ENCODE measurements around the gene ATAD1. TPM values are rescaled to one million over a fixed set of nuclear protein-coding genes. Genes with fewer than 3 reads are reported as not detected.
"Not testable (repeated sequence)": the region's sequence is repeated elsewhere in the genome, so short reads cannot be mapped to it uniquely, and the experiment has no call there.

ATAD1 gene
- total RNA-seq, 2 experiments from 2014 or later: 39.4 to 42.8 TPM

DNA sequence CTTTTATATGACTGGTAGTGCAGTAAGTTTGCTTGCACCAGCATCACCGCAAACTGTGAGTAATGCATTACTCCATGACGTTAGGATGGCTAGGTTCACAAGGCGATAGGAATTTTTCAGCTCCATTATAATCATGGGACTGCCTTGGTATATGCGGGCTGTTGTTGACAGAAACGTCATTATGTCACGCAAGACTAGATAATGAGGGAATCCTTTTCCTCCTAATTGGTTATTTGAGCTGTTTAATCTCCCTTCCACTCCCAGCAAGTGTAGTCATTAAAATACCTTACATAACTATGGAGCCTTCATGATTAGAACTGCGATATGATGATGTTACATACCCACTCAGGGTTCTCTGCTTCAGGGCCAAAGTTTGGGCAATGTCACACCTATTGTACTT is 28.0 kb upstream of the ATAD1 start:
- Mint-ChIP-seq H3K9me3 (no peaks in the 10 kb centered on the region), H3K27ac (no peak overlapping the region), H3K27me3 (no peaks in the 10 kb centered on the region), H3K36me3 (no peaks in the 10 kb centered on the region), H3K4me1 (ENCODE audit: low read depth) (peaks cover 3% of the 10 kb centered on the region), H3K4me3 (no peak overlapping the region)
- CTCF ChIA-PET: interaction anchor here (1.0 to 2.0 kb wide), 3 partner anchors 16 to 707 kb away, joined by 3 to 7 read pairs (median 3); no protein-coding TSS in a partner anchor
- POLR2A ChIA-PET: no interaction called here
- intact Hi-C loops (cut with micrococcal nuclease): no loop called here
- no peak for DNase-seq

DNA sequence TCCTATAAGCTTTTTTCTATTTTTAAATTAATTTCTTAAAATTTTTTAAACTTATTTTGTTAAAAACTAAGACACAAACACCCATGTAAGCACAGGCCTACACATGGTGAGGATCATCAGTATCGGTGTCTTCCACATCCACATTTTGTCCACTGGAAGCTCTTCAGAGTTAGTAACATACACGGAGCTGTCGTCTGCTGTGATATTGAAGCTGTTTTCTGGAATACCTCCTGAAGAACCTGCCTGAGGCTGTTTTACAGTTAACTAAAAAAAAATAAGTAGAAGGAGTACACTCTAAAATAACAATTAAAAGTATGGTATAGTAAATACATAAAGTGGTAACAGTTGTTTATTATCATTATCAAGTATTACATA is 27.6 kb upstream of the ATAD1 start:
- ChIA-PET POLR2A (interaction anchor here (0.6 kb wide), 1 partner anchor 244 kb away, joined by 3 read pairs; no protein-coding TSS in a partner anchor), CTCF (interaction anchor here (1.0 to 2.0 kb wide), 3 partner anchors 17 to 707 kb away, joined by 3 to 7 read pairs (median 3); no protein-coding TSS in a partner anchor)
- Mint-ChIP-seq H3K9me3 (no peaks in the 10 kb centered on the region), H3K4me1 (ENCODE audit: low read depth) (no peaks in the 10 kb centered on the region), H3K27me3 (no peaks in the 10 kb centered on the region), H3K36me3 (no peaks in the 10 kb centered on the region), H3K4me3 (no peak overlapping the region), H3K27ac (no peak overlapping the region)
- DNase-seq: no peak
- intact Hi-C loops (cut with micrococcal nuclease): no loop called here

DNA sequence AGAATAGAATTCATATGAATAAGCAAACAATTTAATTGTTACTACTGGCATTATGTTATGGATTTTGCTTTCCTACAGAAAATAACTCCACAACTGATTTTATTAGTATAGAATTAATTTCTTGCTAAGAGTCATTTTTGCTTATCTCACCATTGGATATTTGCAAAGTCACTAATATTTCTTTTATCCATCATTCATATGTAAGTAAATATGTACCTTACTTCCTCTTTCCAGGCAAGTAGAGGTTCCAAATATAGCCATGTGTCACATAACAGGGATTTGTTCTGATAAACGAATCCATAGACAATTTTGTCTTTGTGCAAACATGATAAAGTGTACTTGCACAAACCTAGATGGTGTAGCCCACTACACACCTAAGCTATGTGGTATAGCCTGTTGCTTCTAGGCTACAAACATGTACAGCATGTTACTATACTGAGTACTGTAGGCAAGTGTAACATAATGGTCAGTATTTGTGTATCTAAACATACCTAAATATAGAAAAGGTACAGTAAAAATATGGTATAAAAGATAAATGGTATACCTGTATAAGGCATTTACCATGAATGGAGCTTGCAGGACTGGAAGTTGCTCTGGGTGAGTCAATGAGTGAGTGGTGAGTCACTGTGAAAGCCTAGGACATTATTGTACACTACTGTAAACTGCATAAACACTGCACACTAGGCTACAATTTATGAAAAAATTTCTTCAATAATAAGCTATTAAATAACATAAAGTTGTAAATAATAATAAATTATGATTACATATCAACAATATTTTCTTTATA is 27.0 kb upstream of the ATAD1 start:
- ChIA-PET CTCF (interaction anchor here (1.5 to 2.0 kb wide), 2 partner anchors 17 to 543 kb away, joined by 3 to 7 read pairs; no protein-coding TSS in a partner anchor), POLR2A (interaction anchor here (0.6 kb wide), 1 partner anchor 244 kb away, joined by 3 read pairs; no protein-coding TSS in a partner anchor)
- no peak for DNase-seq
- no peaks in the 10 kb centered on the region for H3K9me3 Mint-ChIP-seq
- H3K27ac Mint-ChIP-seq: no peak overlapping the region
- H3K4me1 Mint-ChIP-seq (ENCODE audit: low read depth): no peaks in the 10 kb centered on the region
- H3K36me3 Mint-ChIP-seq: no peaks in the 10 kb centered on the region
- H3K27me3 Mint-ChIP-seq: no peaks in the 10 kb centered on the region
- intact Hi-C loops (cut with micrococcal nuclease): no loop called here
- no peak overlapping the region for H3K4me3 Mint-ChIP-seq

DNA sequence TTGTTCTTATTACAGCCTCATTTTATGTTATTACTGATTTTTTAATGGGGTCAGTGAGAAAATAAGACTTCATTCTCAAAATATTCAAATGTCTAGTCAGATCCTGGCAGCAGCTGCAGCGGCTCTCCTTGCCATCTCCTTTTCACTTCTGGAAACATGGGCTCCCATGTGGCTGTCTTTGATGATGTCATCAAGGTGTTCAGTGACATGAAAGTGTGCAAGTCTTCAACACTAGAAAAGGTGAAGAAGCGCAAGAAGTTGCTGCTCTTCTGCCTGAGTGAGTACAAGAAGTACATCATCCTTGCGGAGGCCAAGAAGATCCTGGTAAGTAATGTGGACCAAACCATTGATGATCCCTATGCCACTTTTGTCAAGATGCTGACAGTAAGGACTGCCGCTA is 25.7 kb upstream of the ATAD1 start:
- no peak overlapping the region for H3K4me3 Mint-ChIP-seq
- no peaks in the 10 kb centered on the region for H3K9me3 Mint-ChIP-seq
- H3K4me1 Mint-ChIP-seq (ENCODE audit: low read depth): no peaks in the 10 kb centered on the region
- ChIA-PET CTCF (no interaction called here), POLR2A (no interaction called here)
- H3K36me3 Mint-ChIP-seq: no peaks in the 10 kb centered on the region
- no peaks in the 10 kb centered on the region for H3K27me3 Mint-ChIP-seq
- intact Hi-C loops (cut with micrococcal nuclease): no loop called here
- DNase-seq: no peak
- H3K27ac Mint-ChIP-seq: no peak overlapping the region

DNA sequence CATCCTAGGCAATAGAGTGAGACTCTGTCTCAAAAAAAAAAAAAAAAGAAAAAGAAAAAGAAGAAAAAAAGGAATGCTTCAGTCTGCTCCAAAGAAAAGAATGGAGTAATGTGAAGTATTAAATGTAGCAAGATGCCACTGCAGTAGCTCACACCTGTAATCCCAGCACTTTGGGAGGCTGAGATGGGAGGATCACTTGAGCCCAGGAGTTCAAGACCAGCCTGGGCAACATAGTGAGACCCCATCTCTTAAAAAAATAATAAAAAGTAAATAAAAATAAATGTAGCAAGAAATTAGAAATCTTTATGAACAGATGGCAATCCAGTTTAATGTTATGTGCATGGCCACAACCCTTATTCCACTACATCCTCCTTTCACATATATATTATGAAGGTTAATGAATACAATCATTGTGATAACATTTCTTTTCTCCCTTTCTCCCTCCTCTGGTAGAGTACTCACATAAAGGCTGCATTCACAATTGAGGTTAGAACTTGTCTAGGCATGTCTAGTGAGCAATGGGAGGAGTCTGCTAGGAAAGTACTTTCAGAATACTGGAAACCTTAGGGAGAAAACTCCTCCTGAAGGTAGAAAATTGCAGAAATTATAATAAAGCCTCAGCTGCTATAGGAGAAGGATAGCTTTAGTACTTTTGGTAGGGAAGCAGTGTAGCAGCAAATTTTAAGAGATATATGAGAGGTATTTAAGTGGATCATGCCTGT is 24.9 kb upstream of the ATAD1 start:
- no peaks in the 10 kb centered on the region for H3K27me3 Mint-ChIP-seq
- H3K4me1 Mint-ChIP-seq (ENCODE audit: low read depth): no peaks in the 10 kb centered on the region
- POLR2A ChIA-PET: no interaction called here
- no peak for DNase-seq
- no peak overlapping the region for H3K27ac Mint-ChIP-seq
- intact Hi-C loops (cut with micrococcal nuclease): no loop called here
- CTCF ChIA-PET: no interaction called here
- H3K4me3 Mint-ChIP-seq: no peak overlapping the region
- H3K9me3 Mint-ChIP-seq: no peaks in the 10 kb centered on the region
- H3K36me3 Mint-ChIP-seq: no peaks in the 10 kb centered on the region

DNA sequence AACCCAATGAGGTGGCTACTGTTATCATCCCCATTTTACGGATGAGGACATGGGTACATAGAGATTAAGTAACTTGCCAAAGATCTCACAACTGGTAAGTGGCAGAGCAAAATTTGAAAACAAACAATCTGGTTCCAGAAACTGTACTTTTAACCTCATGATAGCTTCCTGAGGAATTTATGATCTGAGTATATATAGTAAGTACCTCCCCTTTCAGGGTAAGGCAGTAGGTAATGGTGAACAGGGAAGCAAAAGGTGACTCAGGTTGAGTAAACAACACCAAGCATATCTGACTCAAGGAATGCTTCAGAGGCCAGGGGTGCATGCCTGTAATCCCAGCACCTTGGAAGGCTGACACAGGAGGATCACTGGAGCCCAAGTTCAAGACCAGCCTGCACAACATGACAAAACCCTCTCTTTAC is 24.2 kb upstream of the ATAD1 start:
- Mint-ChIP-seq H3K9me3 (no peaks in the 10 kb centered on the region), H3K4me1 (ENCODE audit: low read depth) (no peaks in the 10 kb centered on the region), H3K36me3 (no peaks in the 10 kb centered on the region), H3K27ac (no peak overlapping the region), H3K4me3 (no peak overlapping the region), H3K27me3 (no peaks in the 10 kb centered on the region)
- DNase-seq: no peak
- intact Hi-C loops (cut with micrococcal nuclease): no loop called here
- POLR2A ChIA-PET: no interaction called here
- CTCF ChIA-PET: interaction anchor here (0.7 kb wide), 1 partner anchor 100 kb away, joined by 3 read pairs; no protein-coding TSS in a partner anchor

DNA sequence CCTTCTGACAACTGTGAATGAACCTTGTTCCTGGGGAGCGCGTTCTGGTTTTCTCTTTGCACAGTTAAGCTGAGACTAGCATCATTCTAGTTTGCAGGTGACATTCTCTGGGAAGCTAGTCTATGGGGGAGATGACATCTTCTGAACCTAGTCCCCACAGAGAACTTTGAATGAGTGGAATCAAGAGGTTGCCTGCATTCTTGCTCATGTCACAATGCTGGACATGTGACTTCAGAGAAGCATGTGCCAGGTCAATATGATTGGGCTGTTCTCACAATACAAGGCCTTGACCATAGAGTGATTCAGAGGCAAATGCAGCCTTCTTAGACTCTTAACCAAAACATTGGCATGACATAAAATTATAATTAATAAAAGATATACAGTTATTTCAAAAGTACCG is 23.2 kb upstream of the ATAD1 start:
- Mint-ChIP-seq H3K4me1 (ENCODE audit: low read depth) (no peaks in the 10 kb centered on the region), H3K36me3 (peaks cover under 1% of the 10 kb centered on the region), H3K4me3 (no peak overlapping the region), H3K9me3 (peaks cover under 1% of the 10 kb centered on the region), H3K27ac (no peak overlapping the region), H3K27me3 (no peaks in the 10 kb centered on the region)
- CTCF ChIA-PET: interaction anchor here (1.0 to 1.2 kb wide), 2 partner anchors 8 to 548 kb away, joined by 3 read pairs; no protein-coding TSS in a partner anchor
- DNase-seq: no peak
- intact Hi-C loops (cut with micrococcal nuclease): no loop called here
- POLR2A ChIA-PET: no interaction called here

DNA sequence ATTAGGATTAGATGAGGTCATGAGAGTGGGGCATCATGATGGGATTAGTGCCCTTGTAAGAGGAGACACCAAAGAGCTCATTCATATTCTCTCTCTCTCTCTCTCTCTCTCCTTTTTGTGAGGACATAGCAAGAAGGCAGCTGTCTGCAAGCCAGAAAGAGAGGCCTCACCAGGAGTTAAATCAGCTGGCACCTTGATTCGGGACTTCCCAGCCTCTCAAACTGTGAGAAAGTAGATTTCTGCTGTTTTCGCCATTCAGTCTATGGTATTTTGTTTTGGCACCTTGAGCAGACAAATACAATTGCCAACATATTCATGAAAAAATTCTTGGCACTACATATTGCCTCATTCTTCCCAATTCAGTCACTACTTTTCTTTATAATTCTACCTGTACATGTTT is 20.6 kb upstream of the ATAD1 start:
- POLR2A ChIA-PET: no interaction called here

DNA sequence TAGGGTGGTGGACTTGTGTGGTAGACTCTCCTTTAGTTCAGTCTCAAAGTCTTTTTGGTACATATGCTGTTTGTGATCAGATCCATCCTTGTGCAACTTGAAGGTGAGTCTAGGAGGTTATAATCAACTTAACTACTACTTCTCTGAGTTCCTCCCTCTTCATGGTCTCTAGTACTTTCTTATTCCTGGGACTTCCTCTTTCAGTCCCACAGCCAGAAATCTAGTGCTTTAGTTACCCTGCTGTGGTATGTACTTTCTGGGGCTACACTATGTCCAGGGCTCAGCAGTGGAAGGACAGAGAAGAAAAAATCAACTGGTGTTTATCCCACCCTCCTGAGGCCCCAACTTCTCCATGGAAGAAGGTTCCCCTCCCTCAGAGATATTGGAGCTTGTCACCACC is 19.4 kb upstream of the ATAD1 start:
- DNase-seq: no peak
- CTCF ChIA-PET: no interaction called here
- H3K4me3 Mint-ChIP-seq: no peak overlapping the region
- no peaks in the 10 kb centered on the region for H3K4me1 Mint-ChIP-seq (ENCODE audit: low read depth)
- peaks cover 2% of the 10 kb centered on the region for H3K9me3 Mint-ChIP-seq
- intact Hi-C loops (cut with micrococcal nuclease): no loop called here
- no peaks in the 10 kb centered on the region for H3K27me3 Mint-ChIP-seq
- H3K36me3 Mint-ChIP-seq: peaks cover 2% of the 10 kb centered on the region
- no peak overlapping the region for H3K27ac Mint-ChIP-seq
- POLR2A ChIA-PET: no interaction called here

More for the DNA sequence above, 20.6 kb upstream of the ATAD1 start:
- CTCF ChIA-PET: no interaction called here
- Mint-ChIP-seq H3K27ac (no peak overlapping the region), H3K36me3 (peaks cover 2% of the 10 kb centered on the region), H3K9me3 (peaks cover 2% of the 10 kb centered on the region), H3K27me3 (no peaks in the 10 kb centered on the region), H3K4me1 (ENCODE audit: low read depth) (no peaks in the 10 kb centered on the region), H3K4me3 (no peak overlapping the region)
- intact Hi-C loops (cut with micrococcal nuclease): no loop called here
- DNase-seq: no peak

DNA sequence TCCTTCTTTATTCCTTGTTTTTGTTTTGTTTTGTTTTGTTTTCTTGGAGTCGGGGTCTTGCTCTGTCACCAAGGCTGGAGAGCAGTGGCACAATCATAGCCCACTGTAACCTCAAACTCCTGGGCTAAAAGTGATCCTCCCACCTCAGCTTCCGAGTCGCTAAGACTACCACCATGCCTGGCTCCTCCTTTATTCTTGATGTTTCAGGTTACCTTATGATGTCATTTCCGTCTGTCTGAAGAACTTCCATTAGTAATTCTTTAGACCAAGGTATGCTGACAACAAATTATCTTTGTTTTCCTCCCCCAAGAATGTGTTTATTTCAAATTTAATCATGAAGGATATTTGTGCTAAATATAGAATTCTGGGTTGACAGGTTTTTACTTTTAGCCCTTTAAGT is 18.1 kb upstream of the ATAD1 start:
- DNase-seq: no peak
- Mint-ChIP-seq H3K27me3 (no peaks in the 10 kb centered on the region), H3K4me3 (no peak overlapping the region), H3K4me1 (ENCODE audit: low read depth) (peaks cover 3% of the 10 kb centered on the region), H3K9me3 (peaks cover 2% of the 10 kb centered on the region), H3K27ac (no peak overlapping the region), H3K36me3 (peaks cover 2% of the 10 kb centered on the region)
- POLR2A ChIA-PET: no interaction called here
- CTCF ChIA-PET: no interaction called here
- intact Hi-C loops (cut with micrococcal nuclease): no loop called here

DNA sequence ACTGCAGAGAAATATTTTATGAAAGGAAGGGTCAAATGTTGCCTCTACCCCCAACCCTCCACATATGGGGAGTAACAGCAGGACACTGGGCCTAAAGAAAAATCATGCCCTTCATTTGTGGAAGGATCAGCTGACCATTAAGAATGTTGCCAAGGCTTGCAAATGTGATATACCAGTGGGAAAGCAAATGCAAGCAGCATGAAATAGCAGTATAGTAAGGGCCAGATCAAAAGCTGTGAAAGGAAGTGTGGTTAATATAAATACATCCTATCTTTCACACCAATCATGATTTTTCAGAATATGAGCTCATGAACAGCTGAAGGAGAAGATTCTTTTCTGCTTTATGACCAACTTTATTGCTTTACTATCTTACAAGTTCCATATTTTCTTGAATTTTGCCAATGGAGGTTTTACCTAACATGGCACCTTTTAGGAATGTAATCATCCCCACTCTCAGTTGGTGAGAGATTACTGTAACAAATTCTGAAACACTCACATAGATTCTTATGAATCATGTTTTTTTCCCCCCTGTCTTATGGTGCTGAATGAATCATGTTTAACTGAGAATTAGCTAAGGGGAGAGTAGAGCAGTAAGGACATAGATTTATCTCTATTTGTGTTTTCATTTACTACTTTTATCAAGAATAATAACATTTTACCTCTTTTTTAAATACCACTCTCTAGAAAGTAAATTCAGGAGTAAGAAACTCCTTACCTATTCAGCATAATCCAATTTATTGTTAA is 12.1 kb upstream of the ATAD1 start:
- peaks cover 3% of the 10 kb centered on the region for H3K36me3 Mint-ChIP-seq
- ChIA-PET POLR2A (interaction anchor here (0.7 to 3.6 kb wide), 3 partner anchors 12 to 33 kb away, joined by 3 to 21 read pairs (median 3); partner anchors contain the start of genes ATAD1, KLLN and PTEN), CTCF (interaction anchor here (1.3 to 1.4 kb wide), 2 partner anchors 32 to 753 kb away, joined by 3 to 4 read pairs; partner anchors contain the start of genes KLLN, PTEN and RNLS)
- H3K27me3 Mint-ChIP-seq: peaks cover 2% of the 10 kb centered on the region
- H3K27ac Mint-ChIP-seq: no peak overlapping the region
- H3K4me1 Mint-ChIP-seq (ENCODE audit: low read depth): peaks cover 38% of the 10 kb centered on the region
- no peak for DNase-seq
- intact Hi-C loops (cut with micrococcal nuclease): loop anchor here (1.0 kb wide), 1 partner anchor 261 kb away; no protein-coding TSS in a partner anchor
- no peak overlapping the region for H3K4me3 Mint-ChIP-seq
- no peaks in the 10 kb centered on the region for H3K9me3 Mint-ChIP-seq

DNA sequence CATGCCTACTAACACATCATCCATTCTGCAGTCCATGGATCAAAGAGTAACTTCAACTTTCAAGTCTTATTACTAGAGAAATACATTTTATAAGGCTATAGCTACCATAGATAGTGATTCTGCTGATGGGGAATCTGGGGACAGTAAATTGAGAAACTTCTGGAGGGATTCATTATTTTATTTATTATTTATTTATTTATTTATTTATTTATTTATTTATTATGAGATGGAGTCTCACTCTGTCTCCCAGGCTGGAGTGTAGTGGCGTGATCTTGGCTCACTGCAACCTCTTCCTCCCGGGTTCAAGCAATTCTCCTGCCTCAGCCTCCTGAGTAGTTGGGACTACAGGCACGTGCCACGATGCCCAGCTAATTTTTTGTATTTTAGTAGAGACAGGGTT is 11.0 kb upstream of the ATAD1 start:
- H3K9me3 Mint-ChIP-seq; H3K4me3 Mint-ChIP-seq; H3K27me3 Mint-ChIP-seq; H3K36me3 Mint-ChIP-seq; H3K27ac Mint-ChIP-seq; DNase-seq; intact Hi-C loops (cut with micrococcal nuclease): not testable (repeated sequence)
- ChIA-PET POLR2A (interaction anchor here (1.2 to 3.6 kb wide), 2 partner anchors 11 to 262 kb away, joined by 4 to 21 read pairs; partner anchors contain the start of gene ATAD1), CTCF (interaction anchor here (1.3 kb wide), 2 partner anchors 34 to 561 kb away, joined by 3 to 4 read pairs; partner anchors contain the start of genes KLLN and PTEN)
- H3K4me1 Mint-ChIP-seq (ENCODE audit: low read depth): peaks cover 38% of the 10 kb centered on the region

Data from activated CD4-positive, alpha-beta memory T cell treated with anti-CD3 and anti-CD28 coated beads for 36 hours (primary cell).